ENCODE measurements around the gene CDH4.

GRCh38 chr20:61609461-61609860, 357.4 kb downstream of the CDH4 start:
- no peak for TF ChIP-seq CTCF (IDR thresholded peaks at IDR 0.05)
- TF ChIP-seq POLR2A (IDR thresholded peaks at IDR 0.05) = no peak
